Measurements from ENCODE around the gene ZNF783.

DNA sequence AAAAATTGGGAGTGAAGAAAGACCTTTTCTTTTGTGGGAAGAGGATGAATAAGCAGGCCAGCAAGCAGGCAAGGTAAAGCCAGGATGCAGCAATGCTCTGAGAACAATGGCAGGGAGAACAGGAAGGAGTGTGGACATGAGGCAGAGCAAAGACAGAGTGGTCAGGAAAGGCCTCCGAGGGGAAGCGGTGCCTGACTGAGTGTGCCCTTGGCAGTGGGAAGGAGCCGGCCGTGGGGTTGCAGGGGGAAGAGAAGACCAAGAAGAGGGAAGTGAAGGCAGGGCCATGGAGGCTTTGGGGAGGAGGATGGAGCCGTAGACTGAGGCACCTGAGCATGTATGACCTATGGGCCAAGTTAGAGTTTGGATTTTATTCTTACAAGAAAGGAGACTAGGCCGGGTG is 44.4 kb upstream of the ZNF783 start:
- TF ChIP-seq, protein P1, sequence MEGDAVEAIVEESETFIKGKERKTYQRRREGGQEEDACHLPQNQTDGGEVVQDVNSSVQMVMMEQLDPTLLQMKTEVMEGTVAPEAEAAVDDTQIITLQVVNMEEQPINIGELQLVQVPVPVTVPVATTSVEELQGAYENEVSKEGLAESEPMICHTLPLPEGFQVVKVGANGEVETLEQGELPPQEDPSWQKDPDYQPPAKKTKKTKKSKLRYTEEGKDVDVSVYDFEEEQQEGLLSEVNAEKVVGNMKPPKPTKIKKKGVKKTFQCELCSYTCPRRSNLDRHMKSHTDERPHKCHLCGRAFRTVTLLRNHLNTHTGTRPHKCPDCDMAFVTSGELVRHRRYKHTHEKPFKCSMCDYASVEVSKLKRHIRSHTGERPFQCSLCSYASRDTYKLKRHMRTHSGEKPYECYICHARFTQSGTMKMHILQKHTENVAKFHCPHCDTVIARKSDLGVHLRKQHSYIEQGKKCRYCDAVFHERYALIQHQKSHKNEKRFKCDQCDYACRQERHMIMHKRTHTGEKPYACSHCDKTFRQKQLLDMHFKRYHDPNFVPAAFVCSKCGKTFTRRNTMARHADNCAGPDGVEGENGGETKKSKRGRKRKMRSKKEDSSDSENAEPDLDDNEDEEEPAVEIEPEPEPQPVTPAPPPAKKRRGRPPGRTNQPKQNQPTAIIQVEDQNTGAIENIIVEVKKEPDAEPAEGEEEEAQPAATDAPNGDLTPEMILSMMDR (IDR thresholded peaks at IDR 0.05; ENCODE audit: low read length), result no peak
- no peak for TF ChIP-seq EZH2 (IDR thresholded peaks at IDR 0.05; ENCODE audit: borderline replicate concordance, low read length)

Data from OCI-LY1 (cell line).